ENCODE results near the gene TRPC4.

- no peak for TF ChIP-seq CTCF (IDR thresholded peaks at IDR 0.05)
- TF ChIP-seq EZH2 (IDR thresholded peaks at IDR 0.05; ENCODE audit: borderline replicate concordance, insufficient read depth, low read depth, low read length, poor library complexity, severe bottlenecking), result no peak
Observed at GRCh38 chr13:37870489-37870845, 895 bp upstream of the TRPC4 start.
